Neural crest cell (in vitro differentiated cells): ENCODE data around the gene MDN1. TPM values are rescaled to one million over a fixed set of nuclear protein-coding genes. Genes with fewer than 3 reads are reported as not detected.

Experiments
- DNase-seq: peaks from one replicate; pipeline ENCODE4 v3.0.0; 2021; ENCODE audit warnings: low read depth, mixed read lengths, low spot score
- H3K27ac Mint-ChIP-seq: one replicate; pipeline ENCODE4 v1.8.0; 2021; ENCODE audit warnings: mild to moderate bottlenecking, mixed read lengths; ENCODE audit not compliant: unreplicated experiment
- H3K27me3 Mint-ChIP-seq: 2 replicates; pipeline ENCODE4 v1.8.0; 2021; ENCODE audit warnings: low read depth, mild to moderate bottlenecking, mixed read lengths
- H3K36me3 Mint-ChIP-seq: 2 replicates; pipeline ENCODE4 v1.8.0; 2021; ENCODE audit warnings: low read depth, mild to moderate bottlenecking, mixed read lengths
- H3K4me1 Mint-ChIP-seq: 2 replicates; pipeline ENCODE4 v1.8.0; 2021; ENCODE audit warnings: mixed read lengths
- H3K4me3 Mint-ChIP-seq: one replicate; pipeline ENCODE4 v1.8.0; 2021; ENCODE audit warnings: mild to moderate bottlenecking, mixed read lengths
- H3K9me3 Mint-ChIP-seq: 2 replicates; pipeline ENCODE4 v1.8.0; 2021; ENCODE audit warnings: mixed read lengths
- total RNA-seq: library from RNA; stranded (reverse); gene quantifications from 2 replicates; pipeline ENCODE4 v1.2.1, GENCODE V29; 2021
- TF ChIP-seq, protein P1 (sequence below): fragments of 200-600 bp; sonication (generic); conservative IDR thresholded peaks from 2 replicates; pipeline ENCODE4 v1.5.0; 2021; ENCODE audit warnings: antibody characterized with exemption, mild to moderate bottlenecking

The MDN1 gene
- total RNA-seq, 1 donor from 2014 or later: 49.0 TPM

DNA sequence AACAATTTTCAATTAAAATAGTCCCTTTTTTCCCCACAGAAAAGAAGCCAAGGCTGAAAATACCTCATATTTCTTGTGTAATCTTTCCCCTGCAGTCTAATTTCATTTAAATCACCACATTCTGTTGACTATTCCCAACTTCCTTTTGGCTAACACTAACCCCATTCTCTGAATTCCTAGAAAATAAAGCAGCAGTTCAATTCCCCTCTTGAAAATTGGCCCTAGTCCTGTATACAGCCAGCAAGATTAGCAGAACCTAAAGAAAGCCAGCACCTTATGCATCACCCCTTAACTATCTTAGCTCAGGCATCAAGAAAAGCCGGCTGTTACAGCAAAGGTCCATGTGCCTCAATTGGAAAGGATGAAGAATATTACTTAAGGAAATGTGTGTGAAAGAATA, 69.7 kb downstream of the MDN1 start:
- Mint-ChIP-seq H3K36me3 (peaks cover 5% of the 10 kb centered on the region), H3K4me1 (no peaks in the 10 kb centered on the region), H3K27me3 (no peaks in the 10 kb centered on the region), H3K27ac (no peak overlapping the region), H3K4me3 (no peak overlapping the region), H3K9me3 (no peaks in the 10 kb centered on the region)
- no peak for DNase-seq
- TF ChIP-seq, protein P1, sequence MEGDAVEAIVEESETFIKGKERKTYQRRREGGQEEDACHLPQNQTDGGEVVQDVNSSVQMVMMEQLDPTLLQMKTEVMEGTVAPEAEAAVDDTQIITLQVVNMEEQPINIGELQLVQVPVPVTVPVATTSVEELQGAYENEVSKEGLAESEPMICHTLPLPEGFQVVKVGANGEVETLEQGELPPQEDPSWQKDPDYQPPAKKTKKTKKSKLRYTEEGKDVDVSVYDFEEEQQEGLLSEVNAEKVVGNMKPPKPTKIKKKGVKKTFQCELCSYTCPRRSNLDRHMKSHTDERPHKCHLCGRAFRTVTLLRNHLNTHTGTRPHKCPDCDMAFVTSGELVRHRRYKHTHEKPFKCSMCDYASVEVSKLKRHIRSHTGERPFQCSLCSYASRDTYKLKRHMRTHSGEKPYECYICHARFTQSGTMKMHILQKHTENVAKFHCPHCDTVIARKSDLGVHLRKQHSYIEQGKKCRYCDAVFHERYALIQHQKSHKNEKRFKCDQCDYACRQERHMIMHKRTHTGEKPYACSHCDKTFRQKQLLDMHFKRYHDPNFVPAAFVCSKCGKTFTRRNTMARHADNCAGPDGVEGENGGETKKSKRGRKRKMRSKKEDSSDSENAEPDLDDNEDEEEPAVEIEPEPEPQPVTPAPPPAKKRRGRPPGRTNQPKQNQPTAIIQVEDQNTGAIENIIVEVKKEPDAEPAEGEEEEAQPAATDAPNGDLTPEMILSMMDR: no peak

DNA sequence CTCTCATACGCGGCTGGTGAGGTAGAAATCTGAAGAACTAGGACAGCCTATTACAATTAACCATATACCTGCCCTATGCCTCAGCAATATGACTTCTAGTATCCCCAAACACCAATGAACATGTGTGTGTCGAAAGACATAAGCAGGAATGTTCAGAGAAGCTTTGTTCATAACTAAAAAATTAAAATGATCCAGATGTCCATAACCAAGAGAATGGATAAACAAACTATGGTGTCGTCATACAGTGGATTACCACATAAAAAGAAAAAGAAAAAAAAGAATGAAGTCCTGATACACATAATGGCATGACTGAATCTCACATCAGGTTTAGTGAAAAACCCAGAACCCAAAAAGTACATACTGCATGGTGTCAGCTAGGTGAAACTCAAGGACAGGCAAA, 73.9 kb downstream of the MDN1 start:
- TF ChIP-seq, protein P1: no peak
- Mint-ChIP-seq H3K4me1 (no peaks in the 10 kb centered on the region), H3K4me3 (no peak overlapping the region), H3K9me3 (no peaks in the 10 kb centered on the region), H3K36me3 (peaks cover 15% of the 10 kb centered on the region), H3K27ac (no peak overlapping the region), H3K27me3 (no peaks in the 10 kb centered on the region)
- DNase-seq: no peak

DNA sequence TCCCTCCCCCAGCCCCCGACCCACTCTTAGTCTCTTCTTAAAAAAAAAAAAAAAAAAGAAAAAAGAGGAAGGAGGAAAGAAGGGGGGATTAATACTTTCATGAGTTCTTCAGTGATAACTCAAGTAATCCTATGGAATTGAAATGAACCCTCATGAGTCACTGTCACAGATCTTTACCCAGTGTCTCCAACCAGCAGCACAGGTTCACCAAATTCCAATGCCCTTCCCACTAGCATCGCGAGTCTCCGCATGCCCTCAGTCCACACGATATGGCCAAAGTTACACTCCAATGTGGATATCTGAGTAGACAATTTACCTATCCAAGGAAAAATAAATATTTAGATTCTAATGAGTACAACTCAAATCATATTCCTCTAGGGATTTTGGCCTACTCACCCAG, 74.5 kb downstream of the MDN1 start:
- DNase-seq: no peak
- Mint-ChIP-seq H3K27ac (no peak overlapping the region), H3K27me3 (no peaks in the 10 kb centered on the region), H3K4me3 (no peak overlapping the region), H3K9me3 (no peaks in the 10 kb centered on the region), H3K36me3 (peaks cover 15% of the 10 kb centered on the region), H3K4me1 (no peaks in the 10 kb centered on the region)
- TF ChIP-seq, protein P1: no peak

DNA sequence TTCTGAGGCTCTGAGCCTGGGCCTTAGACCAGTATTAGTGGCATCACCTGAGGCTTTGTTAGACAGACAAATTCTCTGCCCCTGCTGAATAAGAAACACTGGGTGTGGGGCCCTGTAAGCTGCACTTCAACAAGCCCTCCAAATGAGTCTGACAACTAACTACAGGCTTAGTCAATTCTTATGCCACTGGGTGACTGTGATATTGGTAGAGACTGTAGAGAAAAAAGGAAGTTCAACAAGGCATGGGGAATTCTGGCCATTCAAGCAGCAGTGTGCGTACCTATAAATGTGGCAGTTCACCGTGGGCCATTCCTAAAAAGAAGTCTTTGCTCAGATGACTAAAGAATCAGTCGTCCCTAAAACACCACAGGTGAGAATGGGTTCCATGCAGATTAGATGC, 82.7 kb downstream of the MDN1 start:
- peaks cover 19% of the 10 kb centered on the region for H3K36me3 Mint-ChIP-seq
- TF ChIP-seq, protein P1: no peak
- H3K27ac Mint-ChIP-seq: no peak overlapping the region
- H3K27me3 Mint-ChIP-seq: no peaks in the 10 kb centered on the region
- H3K9me3 Mint-ChIP-seq: no peaks in the 10 kb centered on the region
- H3K4me3 Mint-ChIP-seq: no peak overlapping the region
- no peak for DNase-seq
- H3K4me1 Mint-ChIP-seq: peaks cover 6% of the 10 kb centered on the region

DNA sequence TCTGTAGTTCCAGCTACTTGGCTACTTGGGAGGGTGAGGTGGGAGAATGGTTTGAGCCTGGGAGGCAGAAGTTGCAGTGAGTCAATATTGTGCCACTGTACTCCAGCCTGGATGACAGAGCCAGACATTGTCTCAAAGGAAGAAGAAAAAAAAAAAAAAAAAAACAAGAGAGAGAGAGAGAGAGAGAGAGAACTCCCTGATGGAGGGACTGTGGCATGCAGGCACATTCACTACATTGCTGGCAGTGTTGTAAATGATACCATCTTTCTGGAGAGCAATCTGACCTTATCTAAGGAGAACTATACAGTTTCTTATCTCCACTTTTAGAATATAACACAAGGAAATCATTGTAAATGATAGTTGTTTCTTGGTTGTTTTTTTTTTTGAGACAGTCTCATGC, 85.1 kb downstream of the MDN1 start:
- DNase-seq: no peak
- no peaks in the 10 kb centered on the region for H3K9me3 Mint-ChIP-seq
- H3K4me3 Mint-ChIP-seq: no peak overlapping the region
- H3K27me3 Mint-ChIP-seq: no peaks in the 10 kb centered on the region
- TF ChIP-seq, protein P1: no peak
- H3K27ac Mint-ChIP-seq: no peak overlapping the region
- H3K36me3 Mint-ChIP-seq: peaks cover 30% of the 10 kb centered on the region
- H3K4me1 Mint-ChIP-seq: peaks cover 6% of the 10 kb centered on the region
